Chondrocyte (in vitro differentiated cells): ENCODE data around the gene BNC2. TPM values are rescaled to one million over a fixed set of nuclear protein-coding genes. Genes with fewer than 3 reads are reported as not detected.

ENCODE experiments used
- DNase-seq: peaks from one replicate; pipeline ENCODE4 v3.0.0; 2021; ENCODE audit warnings: mixed read lengths, low spot score
- H3K27ac Mint-ChIP-seq: one replicate; pipeline ENCODE4 v1.8.0; 2021; ENCODE audit warnings: mild to moderate bottlenecking, moderate library complexity, mixed read lengths; ENCODE audit not compliant: unreplicated experiment
- H3K27me3 Mint-ChIP-seq: 2 replicates; pipeline ENCODE4 v1.8.0; 2021; ENCODE audit warnings: low read depth, mixed read lengths
- H3K36me3 Mint-ChIP-seq: 2 replicates; pipeline ENCODE4 v1.8.0; 2021; ENCODE audit warnings: low read depth, mixed read lengths
- H3K4me1 Mint-ChIP-seq: 2 replicates; pipeline ENCODE4 v1.8.0; 2021; ENCODE audit warnings: low read depth, mild to moderate bottlenecking, mixed read lengths
- H3K4me3 Mint-ChIP-seq: one replicate; pipeline ENCODE4 v1.8.0; 2021; ENCODE audit warnings: mild to moderate bottlenecking, moderate library complexity, mixed read lengths; ENCODE audit not compliant: unreplicated experiment
- H3K9me3 Mint-ChIP-seq: 2 replicates; pipeline ENCODE4 v1.8.0; 2021; ENCODE audit warnings: low read depth, mixed read lengths
- total RNA-seq: library from RNA; stranded (reverse); gene quantifications from 3 replicates; pipeline ENCODE4 v1.2.1, GENCODE V29; 2021
- TF ChIP-seq, protein P1 (sequence below): fragments of 200-600 bp; sonication (generic); IDR thresholded peaks from 2 replicates; pipeline ENCODE4 v1.5.0; 2021; ENCODE audit warnings: antibody characterized with exemption, mild to moderate bottlenecking, moderate library complexity

Gene BNC2
- total RNA-seq, 1 donor from 2014 or later = 17.8 TPM

DNA sequence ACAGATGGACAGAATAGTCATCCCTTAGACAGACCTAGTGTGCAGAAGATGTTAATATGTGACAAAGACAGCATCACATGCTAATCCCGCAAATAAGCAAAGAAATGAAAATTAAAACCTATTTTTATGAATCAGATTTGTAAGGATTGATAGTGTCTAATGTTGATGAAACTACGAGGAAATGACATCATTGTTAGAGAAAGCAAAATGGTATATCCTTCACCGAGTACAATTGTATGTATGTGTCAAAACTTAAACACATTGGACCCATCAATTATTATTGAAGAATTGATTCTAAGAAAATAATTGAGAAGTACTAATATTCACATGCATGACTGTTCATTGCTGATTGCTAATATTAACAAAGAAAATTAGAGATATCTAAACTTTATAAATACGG lies 493.2 kb downstream of the BNC2 start:
- Mint-ChIP-seq H3K9me3 (peaks cover 11% of the 10 kb centered on the region), H3K4me1 (no peaks in the 10 kb centered on the region), H3K27ac (no peak overlapping the region), H3K36me3 (peaks cover 2% of the 10 kb centered on the region), H3K4me3 (no peak overlapping the region), H3K27me3 (no peaks in the 10 kb centered on the region)
- TF ChIP-seq, protein P1, sequence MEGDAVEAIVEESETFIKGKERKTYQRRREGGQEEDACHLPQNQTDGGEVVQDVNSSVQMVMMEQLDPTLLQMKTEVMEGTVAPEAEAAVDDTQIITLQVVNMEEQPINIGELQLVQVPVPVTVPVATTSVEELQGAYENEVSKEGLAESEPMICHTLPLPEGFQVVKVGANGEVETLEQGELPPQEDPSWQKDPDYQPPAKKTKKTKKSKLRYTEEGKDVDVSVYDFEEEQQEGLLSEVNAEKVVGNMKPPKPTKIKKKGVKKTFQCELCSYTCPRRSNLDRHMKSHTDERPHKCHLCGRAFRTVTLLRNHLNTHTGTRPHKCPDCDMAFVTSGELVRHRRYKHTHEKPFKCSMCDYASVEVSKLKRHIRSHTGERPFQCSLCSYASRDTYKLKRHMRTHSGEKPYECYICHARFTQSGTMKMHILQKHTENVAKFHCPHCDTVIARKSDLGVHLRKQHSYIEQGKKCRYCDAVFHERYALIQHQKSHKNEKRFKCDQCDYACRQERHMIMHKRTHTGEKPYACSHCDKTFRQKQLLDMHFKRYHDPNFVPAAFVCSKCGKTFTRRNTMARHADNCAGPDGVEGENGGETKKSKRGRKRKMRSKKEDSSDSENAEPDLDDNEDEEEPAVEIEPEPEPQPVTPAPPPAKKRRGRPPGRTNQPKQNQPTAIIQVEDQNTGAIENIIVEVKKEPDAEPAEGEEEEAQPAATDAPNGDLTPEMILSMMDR = no peak
- DNase-seq = no peak

DNA sequence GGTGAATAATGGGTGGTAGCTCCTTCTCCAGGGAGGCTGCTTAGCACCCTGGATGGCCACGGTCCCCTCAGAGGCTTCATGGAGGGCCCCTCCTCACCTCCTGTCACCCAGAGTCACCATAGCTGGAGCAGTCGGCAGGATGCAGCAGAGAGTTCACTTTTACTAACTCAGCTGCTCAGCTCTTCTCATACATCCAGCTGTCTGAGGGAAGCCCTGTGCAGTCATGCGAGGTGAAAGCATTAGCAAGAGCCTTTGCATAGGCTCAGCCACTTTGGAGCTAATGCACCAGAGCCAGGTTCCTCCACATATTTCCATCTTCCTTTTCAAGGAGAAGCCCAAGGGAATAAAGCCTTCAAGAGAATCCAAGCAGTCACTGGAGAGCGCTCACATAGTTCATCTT lies 499.2 kb downstream of the BNC2 start:
- DNase-seq = no peak
- H3K9me3 Mint-ChIP-seq = peaks cover under 1% of the 10 kb centered on the region
- H3K27me3 Mint-ChIP-seq = no peaks in the 10 kb centered on the region

DNA sequence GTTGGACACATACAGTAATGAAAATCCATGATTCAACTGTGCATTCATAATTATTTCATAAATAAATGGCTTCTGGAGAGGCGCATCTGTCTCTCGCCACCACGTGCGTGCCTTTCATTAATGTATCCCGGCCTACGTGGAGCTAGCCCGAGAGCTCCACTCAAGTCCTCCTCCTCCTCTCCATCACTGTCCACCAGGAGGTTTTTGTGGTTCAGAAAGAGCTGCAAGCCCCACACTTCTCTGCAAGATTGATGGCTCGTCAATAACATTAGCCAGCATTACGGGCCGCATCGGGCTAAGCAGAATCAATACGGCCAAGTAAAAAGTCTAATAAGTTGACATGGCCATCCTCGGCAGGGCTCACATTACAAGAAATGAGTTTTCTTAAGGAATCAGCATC lies 499.8 kb downstream of the BNC2 start:
- Mint-ChIP-seq H3K36me3 (peaks cover 2% of the 10 kb centered on the region), H3K4me3 (no peak overlapping the region), H3K27ac (no peak overlapping the region), H3K27me3 (no peaks in the 10 kb centered on the region), H3K9me3 (peaks cover 4% of the 10 kb centered on the region), H3K4me1 (peaks cover 2% of the 10 kb centered on the region)
- TF ChIP-seq, protein P1 = no peak
- DNase-seq = no peak

More for the DNA sequence above, 499.2 kb downstream of the BNC2 start:
- peaks cover 2% of the 10 kb centered on the region for H3K4me1 Mint-ChIP-seq
- TF ChIP-seq, protein P1 = no peak
- H3K4me3 Mint-ChIP-seq = no peak overlapping the region
- H3K36me3 Mint-ChIP-seq = peaks cover 2% of the 10 kb centered on the region
- no peak overlapping the region for H3K27ac Mint-ChIP-seq

DNA sequence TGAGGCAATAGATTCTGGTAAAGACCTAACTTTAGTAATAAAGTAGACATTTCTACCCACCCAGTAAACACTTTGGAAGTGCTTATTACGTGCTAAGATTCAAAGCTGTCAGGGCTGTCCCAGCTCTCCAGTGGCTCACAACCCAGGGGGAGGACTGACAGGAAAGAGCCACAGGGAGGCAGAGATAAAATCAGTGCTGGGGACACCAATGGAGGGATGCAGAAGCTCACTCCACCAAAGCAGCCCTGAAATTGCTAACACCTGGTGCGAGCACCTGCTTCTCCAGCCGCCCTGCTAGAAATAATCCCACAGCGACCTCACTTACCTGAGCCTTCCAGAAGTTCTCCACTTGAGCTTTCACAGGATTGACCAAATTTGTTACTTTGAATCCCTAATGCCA lies 501.0 kb downstream of the BNC2 start:
- Mint-ChIP-seq H3K36me3 (peaks cover 1% of the 10 kb centered on the region), H3K27ac (no peak overlapping the region), H3K4me3 (no peak overlapping the region), H3K4me1 (peaks cover 2% of the 10 kb centered on the region), H3K27me3 (peaks cover 2% of the 10 kb centered on the region), H3K9me3 (peaks cover 4% of the 10 kb centered on the region)
- DNase-seq = no peak
- TF ChIP-seq, protein P1 = no peak

DNA sequence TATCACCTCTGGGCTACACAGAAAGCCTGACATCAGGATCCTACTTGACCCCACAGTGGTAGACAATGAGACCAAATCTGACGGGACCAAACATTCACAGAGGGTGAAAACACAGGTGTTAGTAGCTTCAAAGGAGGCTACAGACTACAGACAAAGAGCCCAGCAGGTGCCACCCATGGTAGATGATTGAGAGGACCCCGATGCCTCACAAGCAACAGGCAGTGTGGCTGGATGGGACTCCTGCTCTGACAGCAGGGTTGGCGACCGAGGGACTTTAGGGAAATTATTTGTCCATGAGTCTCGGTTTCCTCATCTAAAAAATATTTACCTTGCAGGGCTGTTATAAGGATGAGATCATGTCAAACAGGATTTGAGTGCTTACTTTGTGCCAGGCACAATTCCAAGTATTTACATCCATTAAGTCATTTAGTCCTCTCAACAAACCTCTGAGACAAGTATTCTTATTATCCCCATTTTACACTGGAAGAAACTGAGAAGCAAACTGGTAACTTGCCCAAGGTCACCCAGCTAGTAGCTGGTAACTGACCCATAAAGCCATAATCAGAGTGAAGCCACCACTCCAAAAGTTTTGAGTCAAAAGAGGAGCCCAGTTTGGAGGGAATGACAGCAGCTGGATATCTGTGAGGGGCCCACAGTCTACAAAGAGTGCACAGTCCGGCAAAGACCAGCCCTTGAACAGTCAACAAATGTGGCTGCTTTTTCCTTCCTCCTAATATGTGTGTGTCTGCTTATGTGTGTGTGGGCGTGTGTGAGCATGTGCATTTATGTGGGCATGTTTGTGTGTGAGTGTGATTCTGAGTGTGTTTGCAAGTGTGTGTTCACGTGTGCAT lies 502.0 kb downstream of the BNC2 start:
- Mint-ChIP-seq H3K4me3 (no peak overlapping the region), H3K27me3 (peaks cover 2% of the 10 kb centered on the region), H3K4me1 (peaks cover 2% of the 10 kb centered on the region), H3K36me3 (no peaks in the 10 kb centered on the region), H3K9me3 (peaks cover 4% of the 10 kb centered on the region), H3K27ac (no peak overlapping the region)
- no peak for DNase-seq
- TF ChIP-seq, protein P1 = no peak
